A549 treated with Mapracorat at 1 μM for 4 hours (cell line): ENCODE data around the gene RAD1. TPM values are rescaled to one million over a fixed set of nuclear protein-coding genes. Genes with fewer than 3 reads are reported as not detected.

ENCODE experiments used
- total RNA-seq: library from RNA; stranded (reverse); fragments of 200-300 nt; extraction: Qiagen RNA extraction; gene quantifications from 5 replicates; pipeline ENCODE4 v1.2.3, GENCODE V29; 2022

Gene RAD1, protein sequence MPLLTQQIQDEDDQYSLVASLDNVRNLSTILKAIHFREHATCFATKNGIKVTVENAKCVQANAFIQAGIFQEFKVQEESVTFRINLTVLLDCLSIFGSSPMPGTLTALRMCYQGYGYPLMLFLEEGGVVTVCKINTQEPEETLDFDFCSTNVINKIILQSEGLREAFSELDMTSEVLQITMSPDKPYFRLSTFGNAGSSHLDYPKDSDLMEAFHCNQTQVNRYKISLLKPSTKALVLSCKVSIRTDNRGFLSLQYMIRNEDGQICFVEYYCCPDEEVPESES
- total RNA-seq = 28.1 to 36.3 TPM (median 33.6 TPM) in 5 replicates

DNA sequence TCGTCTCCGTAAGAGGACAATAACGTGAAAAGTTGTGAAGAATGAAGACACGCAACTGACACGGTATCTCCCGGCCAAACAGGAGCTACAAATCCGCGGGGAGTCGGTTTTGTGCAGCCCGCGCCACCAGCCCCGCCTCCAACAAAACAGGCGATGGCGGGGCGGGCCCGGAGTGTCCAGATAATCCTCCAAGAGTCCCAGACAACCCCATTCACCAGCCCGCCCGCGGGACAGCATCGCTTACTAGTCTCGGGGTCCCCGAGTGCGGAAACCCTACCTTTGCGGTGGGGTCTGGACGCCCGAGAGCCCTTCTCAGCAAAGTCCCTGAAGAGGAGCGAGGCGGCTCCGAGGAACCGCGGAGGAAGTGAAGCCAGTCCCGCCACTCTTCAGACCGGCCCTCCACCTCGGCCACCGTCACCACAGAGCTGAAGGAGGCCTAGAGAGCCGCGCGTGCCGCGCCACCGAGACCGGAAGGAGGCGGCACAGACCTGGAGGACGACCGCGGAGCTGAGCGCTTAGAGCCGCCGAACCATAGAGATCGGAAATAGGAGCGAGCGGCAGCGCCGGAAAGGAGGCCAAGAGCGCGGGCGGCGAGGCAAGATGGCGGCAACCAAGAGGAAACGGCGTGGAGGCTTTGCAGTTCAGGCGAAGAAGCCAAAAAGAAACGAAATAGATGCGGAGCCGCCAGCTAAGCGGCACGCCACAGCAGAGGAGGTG lies at the start of gene RAD1, which contains the start of gene BRIX1:
Gene RAD1, minus strand, starts transcription at position 366 of the 717 bp plus-strand sequence. CDS start 612 bp downstream, outside the sequence.
Gene BRIX1, plus strand, starts transcription at position 573 of the 717 bp plus-strand sequence. Its CDS starts 28 bp downstream, at position 601.

DNA sequence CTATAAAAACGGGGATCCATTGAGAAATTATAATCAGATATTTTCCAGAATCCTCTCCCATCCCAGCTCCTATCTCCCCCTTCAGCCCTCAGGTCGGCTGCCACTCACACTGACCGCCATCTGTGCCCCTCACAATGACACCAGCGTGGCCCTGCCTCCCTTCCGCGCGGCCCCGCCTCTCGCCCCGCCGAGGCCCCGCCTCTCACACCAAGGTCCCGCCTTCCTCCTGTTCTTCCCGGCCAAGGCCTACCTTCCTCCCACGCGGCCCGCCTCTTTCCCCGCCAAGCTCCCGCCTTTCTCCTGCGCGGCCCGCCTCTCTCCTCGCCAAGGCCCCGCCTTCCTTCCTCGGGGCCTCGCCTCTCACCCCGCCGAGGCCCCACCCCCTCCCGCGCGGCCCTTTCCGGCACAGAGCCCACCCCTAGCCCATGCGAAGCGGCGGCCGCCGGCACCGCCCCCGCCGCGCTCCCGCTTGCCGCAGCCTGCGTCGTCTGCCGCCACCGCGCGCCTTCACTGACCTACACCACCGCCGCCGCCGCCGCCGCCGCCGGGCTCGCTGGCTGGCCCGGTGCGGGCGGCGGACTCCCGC lies 13.9 kb upstream of the RAD1 start, which contains the start of gene DNAJC21:
Gene DNAJC21, plus strand, starts transcription at position 426 of the 586 bp plus-strand sequence. CDS start 261 bp downstream, outside the sequence.

Other genes starting within 250 kb of the RAD1 start
- gene TTC23L, start 76.3 kb downstream of the RAD1 start, total RNA-seq = not detected in 5 replicates
- gene BRIX1, start 207 bp upstream of the RAD1 start, total RNA-seq = 47.2 to 54.1 TPM (median 53.6 TPM) in 5 replicates
- gene DNAJC21, start 14.1 kb upstream of the RAD1 start, total RNA-seq = 23.5 to 25.9 TPM (median 25.2 TPM) in 5 replicates
- gene AGXT2, start 132.4 kb upstream of the RAD1 start, total RNA-seq = not detected in 5 replicates